ENCODE results near the gene KLHL25. TPM values are rescaled to one million over a fixed set of nuclear protein-coding genes. Genes with fewer than 3 reads are reported as not detected.
A peak's percentile ranks its signal among the peaks of the same experiment; 100 is the strongest.

The KLHL25 gene
- total RNA-seq, 2 donors from 2014 or later: 6.6 to 12.7 TPM

- Histone ChIP-seq H3K4me1 (no peaks in the 10 kb centered on the region), H3K36me3 (no peaks in the 10 kb centered on the region), H3K4me3 (peak overlapping the region; percentile 96), H3K9me3 (no peaks in the 10 kb centered on the region), H3K9ac (ENCODE audit: low read depth in 2 of 2, low read length in 2 of 2) (peak overlapping the region; percentile 68 to 87), H3K27me3 (no peaks in the 10 kb centered on the region), H3K27ac (peak overlapping the region; percentile 92)
- intact Hi-C loops (cut with DNase I): loop anchor here (5.0 kb wide), 1 partner anchor 57 kb away; no protein-coding TSS in a partner anchor
- TF ChIP-seq CTCF (IDR thresholded peaks at IDR 0.05): no peak
- DNase-seq: peak; percentile 68
Measured at GRCh38 chr15:85793641-85794597, 806 bp downstream of the KLHL25 start.

- no peaks in the 10 kb centered on the region for H3K36me3 ChIP-seq
- peak overlapping the region; percentile 96 for H3K4me3 ChIP-seq
- intact Hi-C loops (cut with DNase I): loop anchor here (5.0 kb wide), 1 partner anchor 56 kb away; no protein-coding TSS in a partner anchor
- TF ChIP-seq CTCF (IDR thresholded peaks at IDR 0.05): no peak
- no peaks in the 10 kb centered on the region for H3K27me3 ChIP-seq
- H3K9me3 ChIP-seq: no peaks in the 10 kb centered on the region
- no peak overlapping the region for H3K27ac ChIP-seq
- H3K9ac ChIP-seq (ENCODE audit: low read depth in 2 of 2, low read length in 2 of 2): peak overlapping the region in 1 of 2 donors; percentile 68
- no peaks in the 10 kb centered on the region for H3K4me1 ChIP-seq
- no peak for DNase-seq
Measured at GRCh38 chr15:85792912-85793590, 1.7 kb downstream of the KLHL25 start.

DNA sequence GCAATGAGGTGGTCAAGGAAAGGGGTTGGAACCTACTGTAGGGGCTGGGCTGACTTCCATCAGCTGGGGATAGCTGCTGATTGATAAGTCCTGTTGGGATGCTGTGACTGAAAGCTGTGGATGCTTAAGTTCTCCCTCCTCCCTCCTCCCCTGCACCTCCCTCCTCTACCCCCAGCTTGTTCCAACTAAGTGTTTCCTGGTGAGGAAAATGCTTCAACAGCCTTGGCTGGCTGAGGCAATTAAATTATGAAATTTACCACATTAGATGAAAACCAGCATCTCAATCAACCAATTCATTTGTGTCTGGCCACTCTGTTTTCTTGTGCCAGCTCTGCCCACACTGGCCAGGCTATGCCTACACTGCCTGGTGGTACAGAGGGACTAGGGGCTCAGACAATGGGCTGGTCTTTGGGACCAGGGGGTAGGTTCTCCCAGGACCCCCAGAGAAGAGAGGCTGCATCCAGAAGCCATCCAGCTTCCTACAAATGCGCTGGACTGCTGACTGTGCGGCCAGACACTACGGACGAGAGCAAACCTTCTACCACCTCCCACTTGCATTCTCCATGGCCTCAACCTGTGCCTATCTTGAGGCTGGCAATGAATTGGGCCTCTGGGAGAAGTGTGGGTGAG, 2.5 kb downstream of the KLHL25 start:
- Histone ChIP-seq H3K9me3 (no peaks in the 10 kb centered on the region), H3K9ac (ENCODE audit: low read depth in 2 of 2, low read length in 2 of 2) (no peak overlapping the region), H3K27me3 (no peaks in the 10 kb centered on the region), H3K27ac (no peak overlapping the region), H3K36me3 (no peaks in the 10 kb centered on the region), H3K4me1 (no peaks in the 10 kb centered on the region), H3K4me3 (no peak overlapping the region)
- TF ChIP-seq CTCF (IDR thresholded peaks at IDR 0.05): no peak
- intact Hi-C loops (cut with DNase I): loop anchor here (5.0 kb wide), 1 partner anchor 55 kb away; no protein-coding TSS in a partner anchor
- DNase-seq: no peak

DNA sequence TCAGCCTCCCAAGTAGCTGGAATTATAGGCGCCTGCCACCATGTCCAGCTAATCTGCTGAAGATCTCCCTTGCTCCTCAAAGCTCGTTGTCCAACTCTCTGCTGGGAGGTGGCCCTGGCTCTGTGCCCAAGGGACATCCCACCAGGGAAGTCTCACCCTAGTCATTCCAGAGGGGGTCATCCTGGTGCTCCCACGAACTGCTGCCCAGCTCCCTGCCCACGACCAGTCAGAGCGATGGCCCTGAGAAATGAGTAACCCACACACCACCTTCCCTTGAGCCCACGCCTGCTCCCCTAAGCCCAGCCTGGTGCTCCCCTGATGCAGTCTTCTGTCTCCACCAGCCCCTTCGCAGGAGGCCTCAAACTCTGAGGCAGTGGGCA, 5.2 kb downstream of the KLHL25 start:
- TF ChIP-seq CTCF (IDR thresholded peaks at IDR 0.05): no peak
- DNase-seq: no peak
- intact Hi-C loops (cut with DNase I): no loop called here
- Histone ChIP-seq H3K36me3 (no peaks in the 10 kb centered on the region), H3K27me3 (no peaks in the 10 kb centered on the region), H3K9me3 (no peaks in the 10 kb centered on the region), H3K9ac (ENCODE audit: low read depth in 2 of 2, low read length in 2 of 2) (no peak overlapping the region), H3K4me1 (peaks cover 13% of the 10 kb centered on the region), H3K27ac (no peak overlapping the region), H3K4me3 (no peak overlapping the region)

- Histone ChIP-seq H3K36me3 (no peaks in the 10 kb centered on the region), H3K9me3 (no peaks in the 10 kb centered on the region), H3K4me1 (peaks cover 13% of the 10 kb centered on the region), H3K4me3 (no peak overlapping the region), H3K27me3 (no peaks in the 10 kb centered on the region), H3K9ac (ENCODE audit: low read depth in 2 of 2, low read length in 2 of 2) (no peak overlapping the region), H3K27ac (no peak overlapping the region)
- no peak for TF ChIP-seq CTCF (IDR thresholded peaks at IDR 0.05)
- peak; percentile 80 for DNase-seq
- intact Hi-C loops (cut with DNase I): no loop called here
Measured at GRCh38 chr15:85788771-85789495, 5.8 kb downstream of the KLHL25 start.
